HG02938 (cell line): Measurements from ENCODE around the gene PCSK2.

Source experiments
- ATAC-seq: cut with Tn5 transposase; IDR thresholded peaks from one replicate; pipeline ENCODE4 v1.9.1; 2021; ENCODE audit warnings: mild to moderate bottlenecking, moderate library complexity; ENCODE audit not compliant: unreplicated experiment

Gene PCSK2

DNA sequence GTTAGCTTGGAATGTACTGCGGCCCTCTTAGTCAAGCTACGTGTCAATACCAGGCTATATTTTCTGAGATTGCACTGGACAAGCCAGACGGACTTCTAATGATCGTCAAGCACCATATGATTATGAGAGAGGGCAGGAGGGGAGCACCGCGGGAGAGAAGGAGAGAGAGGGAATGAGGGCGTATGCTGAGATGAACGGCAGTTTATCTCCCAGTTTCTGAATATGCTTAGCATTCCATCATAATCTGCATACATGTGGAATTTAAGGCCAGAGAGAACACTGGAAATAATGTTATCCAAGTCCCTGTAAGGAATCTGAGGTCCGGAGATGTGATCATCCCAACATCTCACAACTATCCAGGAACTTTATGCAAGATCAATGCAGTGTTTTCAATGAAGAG is 244.1 kb downstream of the PCSK2 start:
- ATAC-seq = no peak

- ATAC-seq = no peak
Measured at GRCh38 chr20:17471606-17472187, 244.9 kb downstream of the PCSK2 start.

GRCh38 chr20:17473659-17474058 is 246.8 kb downstream of the PCSK2 start:
- no peak for ATAC-seq

GRCh38 chr20:17479063-17479657 is 252.3 kb downstream of the PCSK2 start:
- ATAC-seq = no peak

DNA sequence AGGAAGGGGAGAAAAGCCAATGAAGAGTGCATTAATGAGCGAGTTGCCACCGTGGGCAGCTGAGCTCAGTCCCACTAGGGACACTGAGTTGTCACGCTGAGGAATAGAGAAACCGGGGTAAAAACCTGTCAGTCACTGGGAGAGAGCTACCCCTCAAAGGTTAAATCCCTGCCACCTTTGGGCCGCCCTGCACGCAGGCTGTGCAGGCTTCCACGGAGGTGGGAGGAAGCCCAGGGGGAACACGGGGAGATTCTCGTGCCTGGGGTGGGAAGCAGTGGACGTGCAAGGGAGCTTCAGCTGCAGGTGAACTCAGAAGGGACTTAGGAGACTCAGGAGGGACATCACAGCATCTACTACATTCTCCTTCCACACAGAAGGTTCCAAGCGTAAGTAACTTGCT is 253.9 kb downstream of the PCSK2 start:
- ATAC-seq = no peak

DNA sequence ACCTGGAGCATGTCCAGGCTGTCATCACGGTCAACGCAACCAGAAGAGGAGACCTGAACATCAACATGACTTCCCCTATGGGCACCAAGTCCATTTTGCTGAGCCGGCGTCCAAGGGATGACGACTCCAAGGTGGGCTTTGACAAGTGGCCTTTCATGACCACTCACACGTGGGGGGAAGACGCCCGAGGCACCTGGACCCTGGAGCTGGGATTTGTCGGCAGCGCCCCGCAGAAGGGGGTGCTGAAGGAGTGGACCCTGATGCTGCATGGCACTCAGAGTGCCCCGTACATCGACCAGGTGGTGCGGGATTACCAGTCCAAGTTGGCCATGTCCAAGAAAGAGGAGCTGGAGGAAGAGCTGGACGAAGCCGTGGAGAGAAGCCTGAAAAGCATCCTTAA is 254.8 kb downstream of the PCSK2 start:
- no peak for ATAC-seq

- no peak for ATAC-seq
Measured at GRCh38 chr20:17482536-17482935, 255.7 kb downstream of the PCSK2 start.

DNA sequence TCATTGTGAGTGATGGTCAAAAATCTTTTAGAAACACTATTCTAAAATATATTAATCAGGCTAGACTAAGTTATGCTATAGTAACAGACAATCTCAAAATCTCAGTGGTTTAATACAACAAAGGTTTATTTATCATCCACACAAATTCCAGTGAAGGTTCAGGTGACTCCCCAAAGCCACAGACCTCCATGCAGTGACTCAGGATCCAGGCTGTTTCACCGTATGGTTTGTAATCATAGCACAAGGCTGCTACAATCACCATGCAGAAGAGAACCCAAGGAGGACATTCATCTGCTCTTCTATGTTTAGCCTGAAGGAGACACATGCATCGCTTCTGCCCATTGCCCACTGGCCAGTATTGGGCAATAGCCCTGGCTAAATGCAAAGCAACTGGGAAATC is 258.2 kb downstream of the PCSK2 start:
- no peak for ATAC-seq

- ATAC-seq = no peak
Measured at GRCh38 chr20:17488916-17489600, 262.2 kb downstream of the PCSK2 start.

- ATAC-seq = no peak
Measured at GRCh38 chr20:17490501-17490900, 263.7 kb downstream of the PCSK2 start.

- no peak for ATAC-seq
Measured at GRCh38 chr20:17491041-17491440, 264.2 kb downstream of the PCSK2 start.

GRCh38 chr20:17491488-17491887 is 264.6 kb downstream of the PCSK2 start:
- no peak for ATAC-seq

DNA sequence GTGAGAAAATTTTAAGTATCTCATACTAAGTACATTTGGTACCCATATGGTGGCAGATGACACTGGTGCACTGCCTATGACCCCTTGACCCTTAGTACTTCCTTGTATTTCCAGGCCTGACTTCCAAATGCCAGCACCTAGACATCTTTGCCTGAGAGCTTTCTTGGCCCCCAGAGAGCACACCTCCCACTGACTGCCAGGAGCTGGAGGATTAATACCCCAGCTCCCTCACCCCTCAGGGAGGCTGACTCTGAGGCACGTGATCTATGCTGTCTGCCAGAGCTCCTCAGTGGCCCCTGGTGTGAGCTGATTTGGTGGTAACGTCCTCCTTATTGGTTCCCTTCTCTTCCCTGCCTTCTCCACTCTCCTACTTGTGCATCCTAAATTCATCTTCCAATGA is 266.3 kb downstream of the PCSK2 start:
- no peak for ATAC-seq

DNA sequence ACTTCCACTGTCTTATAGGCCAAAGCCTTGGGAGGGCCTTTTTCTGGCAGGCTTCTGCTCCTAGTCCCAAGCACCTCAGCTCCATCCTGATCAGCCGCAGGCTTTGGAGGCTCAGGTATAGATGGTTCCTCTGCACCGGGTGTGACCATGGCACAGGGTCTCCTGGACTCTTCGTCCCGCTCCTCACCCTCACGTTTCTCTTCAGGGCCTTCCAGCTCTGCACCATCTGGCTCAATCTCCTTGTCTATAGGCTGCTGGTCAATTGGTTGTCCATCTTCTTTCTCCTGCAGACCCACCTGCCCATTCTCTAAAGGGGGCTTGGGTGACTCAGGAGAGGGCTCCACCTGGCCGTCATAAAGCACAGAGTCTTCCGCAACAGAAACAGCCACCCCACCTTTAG is 267.4 kb downstream of the PCSK2 start:
- ATAC-seq = no peak

GRCh38 chr20:17495826-17496225 is 269.0 kb downstream of the PCSK2 start:
- no peak for ATAC-seq

DNA sequence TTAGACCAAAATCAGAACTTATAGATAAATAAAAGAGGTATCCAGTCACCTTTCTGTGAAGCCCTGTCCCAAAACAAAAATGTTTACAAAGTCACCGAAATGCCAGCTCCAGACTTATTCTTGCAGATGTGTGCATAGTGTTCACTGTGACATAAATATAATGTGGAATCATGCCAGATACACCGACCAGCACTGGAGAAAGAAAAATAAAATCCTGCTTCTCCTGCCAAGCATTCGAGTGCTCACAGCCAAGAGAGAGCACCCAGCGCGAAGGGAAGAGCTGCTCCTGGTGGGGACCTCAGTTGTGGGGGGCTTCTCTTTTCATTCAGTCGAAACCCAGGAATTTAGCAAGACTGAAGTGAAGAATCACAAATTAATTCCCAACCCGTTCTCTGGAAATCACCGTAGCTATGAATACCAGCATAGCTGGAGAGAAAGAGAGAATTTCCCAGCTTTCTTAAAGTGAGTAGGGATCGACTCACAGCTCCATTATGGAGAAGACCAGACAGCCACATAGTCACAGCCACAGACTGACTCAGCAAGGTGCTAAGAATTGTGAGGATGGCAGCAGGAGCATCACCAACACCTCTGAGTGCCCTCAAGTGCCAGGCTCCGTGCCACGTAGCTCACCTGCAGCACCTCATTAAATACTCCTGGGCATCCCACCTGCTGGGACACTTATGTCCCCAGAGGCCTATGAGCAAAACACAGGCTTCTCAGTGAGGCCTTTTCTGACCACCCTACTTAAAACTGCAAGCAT is 271.2 kb downstream of the PCSK2 start:
- no peak for ATAC-seq

- no peak for ATAC-seq
Measured at GRCh38 chr20:17498641-17499040, 271.8 kb downstream of the PCSK2 start.

DNA sequence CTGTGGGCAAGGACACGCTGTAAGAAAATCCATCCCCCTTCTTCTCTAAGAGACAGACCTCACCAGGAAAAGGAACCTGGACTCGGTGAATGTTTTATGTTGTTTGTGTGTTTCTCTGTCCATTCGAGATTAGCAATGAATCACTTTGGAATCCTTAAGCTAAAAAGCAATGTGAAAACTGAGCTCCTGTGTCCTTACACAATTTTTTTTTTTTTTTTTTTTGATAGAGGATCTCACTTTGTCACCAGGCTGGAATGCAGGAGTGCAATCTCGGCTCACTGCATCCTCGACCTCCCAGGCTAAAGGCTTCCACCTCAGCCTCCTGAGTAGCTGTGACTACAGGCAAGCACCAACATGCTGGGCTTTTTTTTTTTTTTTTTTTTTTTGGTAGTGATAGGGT is 272.2 kb downstream of the PCSK2 start:
- no peak for ATAC-seq

DNA sequence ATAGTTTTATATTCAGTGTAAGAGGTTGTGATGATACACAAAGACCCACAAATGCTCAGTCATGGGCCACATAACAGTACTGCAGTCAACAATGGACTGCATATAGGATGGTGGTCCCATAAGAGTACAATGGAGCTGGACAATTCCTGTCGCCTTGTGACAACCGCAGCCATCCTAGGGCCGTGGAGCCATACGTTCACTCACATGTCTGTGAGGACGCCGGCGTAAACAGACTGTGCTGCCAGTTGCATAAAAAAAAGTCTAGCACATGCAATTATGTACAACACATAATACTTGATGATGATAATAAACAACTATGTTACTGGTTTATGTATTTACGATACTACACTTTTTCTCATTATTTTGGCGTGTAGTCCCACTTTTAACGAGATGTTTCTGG is 273.4 kb downstream of the PCSK2 start:
- no peak for ATAC-seq

GRCh38 chr20:17500826-17501225 is 274.0 kb downstream of the PCSK2 start:
- ATAC-seq = no peak

DNA sequence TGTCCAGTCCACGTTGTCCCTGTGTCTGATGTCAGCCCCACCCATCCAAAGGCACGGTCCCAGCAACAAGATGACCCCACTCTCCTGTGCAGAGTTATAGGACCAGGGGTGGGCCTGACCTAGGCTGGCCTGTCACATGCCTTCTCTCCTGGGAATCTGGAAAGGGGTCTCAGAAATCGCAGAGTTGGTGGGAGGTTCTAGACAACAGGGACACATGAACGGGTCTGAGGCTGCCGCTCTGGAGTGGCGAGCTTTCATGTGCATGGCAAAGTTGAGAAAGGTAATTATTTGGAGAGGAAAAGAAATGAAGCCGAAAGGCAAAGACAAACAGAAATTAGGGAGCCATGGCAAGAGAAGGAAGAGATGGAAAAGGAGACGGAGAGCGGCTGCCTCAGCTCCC is 274.9 kb downstream of the PCSK2 start:
- no peak for ATAC-seq

DNA sequence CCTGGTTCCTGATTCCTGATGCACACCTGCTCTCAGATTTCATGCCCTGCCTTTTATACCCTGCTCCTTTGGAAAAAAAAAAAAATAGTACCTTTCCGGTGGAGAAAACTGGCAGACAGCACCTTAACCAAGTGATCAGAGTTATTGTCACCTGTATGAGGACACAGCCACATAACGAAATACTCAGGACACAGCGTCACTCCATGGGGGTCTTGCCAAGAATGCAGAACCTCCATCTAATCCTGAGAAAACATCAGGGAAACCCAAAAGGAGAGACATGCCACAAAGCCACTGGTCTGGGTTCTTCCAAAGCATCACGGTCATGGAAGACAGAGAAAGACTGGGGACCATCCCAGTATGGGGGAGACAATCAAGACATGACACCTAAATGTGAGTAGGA is 275.3 kb downstream of the PCSK2 start:
- ATAC-seq = no peak
